Ishikawa (cell line): ENCODE data around the gene FAM20C.

Experiments used
- CREB1 ChIP-seq: IDR thresholded peaks from 2 replicates; pipeline ENCODE4 v1.6.1; 2012; ENCODE audit warnings: low read depth
- EGR1 ChIP-seq: IDR thresholded peaks from 2 replicates; pipeline ENCODE4 v1.6.1; 2012
- MAX ChIP-seq: IDR thresholded peaks from 2 replicates; pipeline ENCODE4 v1.6.1; 2012
- REST ChIP-seq: IDR thresholded peaks from 2 replicates; pipeline ENCODE4 v1.6.1; 2012; ENCODE audit warnings: low read depth, mild to moderate bottlenecking
- TAF1 ChIP-seq: IDR thresholded peaks from 2 replicates; pipeline ENCODE4 v1.6.1; 2012; ENCODE audit warnings: low read depth, mild to moderate bottlenecking
- ZBTB7A ChIP-seq: IDR thresholded peaks from 2 replicates; pipeline ENCODE4 v1.6.1; 2012; ENCODE audit warnings: low read depth
- TF ChIP-seq, protein P1 (sequence below): IDR thresholded peaks from 2 replicates; pipeline ENCODE4 v1.6.1; 2012

- TF ChIP-seq REST (no peak), CREB1 (no peak), EGR1 (no peak), TAF1 (no peak), ZBTB7A (no peak), MAX (0 out of 2 replicates have a peak, but pooled peaks have one; percentile 15)
- TF ChIP-seq, protein P1, sequence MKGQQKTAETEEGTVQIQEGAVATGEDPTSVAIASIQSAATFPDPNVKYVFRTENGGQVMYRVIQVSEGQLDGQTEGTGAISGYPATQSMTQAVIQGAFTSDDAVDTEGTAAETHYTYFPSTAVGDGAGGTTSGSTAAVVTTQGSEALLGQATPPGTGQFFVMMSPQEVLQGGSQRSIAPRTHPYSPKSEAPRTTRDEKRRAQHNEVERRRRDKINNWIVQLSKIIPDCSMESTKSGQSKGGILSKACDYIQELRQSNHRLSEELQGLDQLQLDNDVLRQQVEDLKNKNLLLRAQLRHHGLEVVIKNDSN: no peak
Measured at GRCh38 chr7:266851-267840, 74.8 kb downstream of the FAM20C start.
